GM19240 (cell line): ENCODE data around the gene UBE2J1.
A peak's percentile ranks its signal among the peaks of the same experiment; 100 is the strongest.

ENCODE experiments used
- DNase-seq: peaks from one replicate; pipeline ENCODE4 v3.0.0; 2011; ENCODE audit warnings: low spot score; ENCODE audit not compliant: insufficient read length

Gene UBE2J1

DNA sequence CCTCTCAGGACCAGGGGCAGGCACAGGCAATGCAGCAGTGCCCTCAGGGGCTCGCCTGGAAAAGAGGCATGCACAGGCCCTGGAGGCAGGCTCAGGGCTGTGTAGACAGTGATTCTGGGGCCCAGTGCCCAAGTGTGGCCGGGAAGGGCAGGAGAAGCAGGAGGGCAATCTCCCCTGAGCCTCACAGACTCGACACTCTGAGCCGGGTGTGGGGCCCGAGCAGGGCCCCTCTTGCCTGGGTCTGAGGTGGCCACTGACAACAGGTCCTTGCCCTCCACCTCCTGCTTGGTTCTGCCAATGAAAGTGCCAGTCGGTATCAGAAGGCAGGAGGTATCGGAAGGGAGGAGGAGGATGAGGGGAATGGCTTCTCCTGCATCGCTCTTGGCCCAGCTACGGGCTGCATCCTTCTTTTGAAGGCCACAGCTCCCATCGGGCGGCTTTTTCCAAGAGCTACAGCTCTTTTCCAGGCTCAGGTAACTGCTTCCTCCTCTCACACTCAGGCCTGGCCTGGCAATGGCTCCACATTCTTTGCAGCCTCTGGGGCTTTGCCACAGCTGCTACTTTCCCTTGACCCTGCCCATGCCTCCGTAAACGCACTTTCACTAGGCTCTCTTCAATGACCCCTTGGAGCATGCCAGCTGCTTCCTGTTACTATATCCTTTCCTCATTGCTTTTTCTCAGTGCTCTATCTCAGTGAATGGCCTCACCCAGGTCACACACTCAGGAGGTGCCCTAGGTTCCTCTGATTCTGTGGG, 61.9 kb downstream of the UBE2J1 start:
- no peak for DNase-seq

DNA sequence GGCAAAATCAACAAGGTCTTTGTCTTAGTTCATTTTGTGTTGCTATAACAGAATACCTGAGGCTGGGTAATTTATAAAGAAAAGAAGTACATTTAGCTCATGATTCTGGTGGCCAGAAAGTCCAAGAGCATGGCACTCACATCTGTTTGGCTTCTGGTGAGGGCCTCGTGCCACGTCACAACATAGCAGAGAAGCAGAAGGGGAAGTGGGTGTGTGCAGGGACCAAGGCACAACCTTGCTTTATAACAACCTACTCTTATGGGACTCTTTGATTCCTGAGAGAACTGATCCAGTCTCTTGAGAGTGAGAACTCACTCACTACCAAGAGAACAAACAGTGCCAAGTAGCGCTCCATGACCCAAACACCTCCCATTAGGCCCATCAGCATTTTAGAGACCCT, 62.8 kb downstream of the UBE2J1 start:
- no peak for DNase-seq

DNA sequence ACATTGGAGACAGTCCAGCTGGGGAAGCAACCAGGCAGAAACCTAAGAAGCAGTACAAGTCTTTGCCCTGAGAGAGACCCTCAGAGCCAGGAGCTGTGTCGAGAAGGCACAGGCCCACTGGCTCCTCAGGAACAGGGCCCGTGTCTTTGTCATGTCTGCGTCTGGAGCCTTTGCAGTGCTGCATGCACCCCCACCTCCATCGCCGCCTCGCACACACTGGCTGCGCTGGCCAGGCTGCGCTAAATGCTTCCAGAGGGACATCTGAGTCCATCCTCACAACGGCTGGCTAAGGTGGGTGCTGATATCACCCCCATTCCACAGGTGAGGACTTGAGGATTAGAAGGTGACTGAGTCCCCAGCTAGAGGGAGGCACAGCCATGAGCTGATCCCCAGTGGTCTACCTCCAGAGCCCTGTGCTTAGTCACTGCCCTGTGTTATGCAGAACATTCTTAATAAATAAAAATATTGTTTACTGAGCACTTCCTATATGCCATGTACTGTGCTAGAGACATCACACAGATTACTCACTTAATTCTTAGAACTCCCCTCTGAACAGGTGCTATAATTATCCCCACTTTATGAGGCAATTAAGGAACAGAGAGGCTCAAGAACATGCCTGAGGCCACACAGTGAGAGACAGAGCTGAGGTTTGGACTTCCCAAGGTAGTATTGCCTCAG, 65.0 kb downstream of the UBE2J1 start:
- DNase-seq, result no peak

DNA sequence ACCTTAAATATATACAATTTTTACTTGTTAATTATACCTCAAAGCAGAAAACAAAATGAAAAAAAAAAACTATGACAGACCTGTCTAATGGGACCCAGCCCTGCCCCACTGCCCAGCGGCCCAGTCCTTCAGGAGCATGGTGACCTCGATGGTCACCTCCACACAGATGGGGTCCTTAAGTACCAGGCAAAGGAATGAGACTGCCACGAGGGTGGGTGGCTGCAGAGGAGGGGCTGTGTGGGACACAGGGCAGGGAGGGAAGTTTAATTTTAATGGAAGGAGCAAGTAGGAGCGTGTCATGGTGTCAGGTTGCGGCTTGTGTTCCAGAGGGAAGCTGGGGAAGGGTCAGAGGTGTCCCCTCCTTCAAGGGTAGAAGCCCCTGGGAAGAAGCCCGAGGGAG, 66.0 kb downstream of the UBE2J1 start:
- DNase-seq, result no peak

DNA sequence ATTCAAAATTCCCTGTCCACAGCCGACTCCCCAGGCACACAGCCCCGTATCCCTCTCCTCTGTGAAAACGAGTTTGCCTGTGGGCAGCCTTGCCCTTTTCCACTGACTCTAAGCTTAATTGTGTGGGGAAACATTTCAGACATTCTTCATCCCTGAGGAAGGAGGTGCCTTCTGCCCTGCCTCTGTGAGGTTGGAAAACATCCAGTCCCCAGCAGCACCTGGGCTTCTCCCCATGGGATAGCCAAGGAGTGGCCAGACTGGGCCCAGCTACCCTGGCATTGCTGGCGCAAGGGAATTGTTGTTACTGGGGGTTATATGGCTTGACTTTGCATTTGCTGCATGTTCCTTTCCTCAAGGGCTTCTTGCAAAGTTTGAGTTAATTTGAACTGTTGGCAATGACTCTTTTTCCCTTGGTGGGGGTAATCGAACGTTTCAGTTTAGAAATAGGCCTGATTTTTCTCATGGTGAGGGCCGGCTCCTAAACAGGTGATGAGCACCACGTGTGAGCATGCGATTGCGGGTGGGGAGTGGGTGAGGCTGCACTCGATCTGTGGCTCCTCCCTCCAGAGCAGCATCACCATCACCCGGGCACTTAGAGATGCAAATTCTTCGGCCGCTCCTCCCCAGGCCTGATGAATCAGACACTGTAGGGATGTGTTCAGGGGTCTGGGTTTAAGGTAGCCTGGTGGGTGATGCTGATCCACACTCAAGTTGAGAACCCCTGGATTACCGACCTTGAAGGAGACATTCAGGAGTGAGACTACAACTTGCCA, 67.4 kb downstream of the UBE2J1 start:
- no peak for DNase-seq

DNA sequence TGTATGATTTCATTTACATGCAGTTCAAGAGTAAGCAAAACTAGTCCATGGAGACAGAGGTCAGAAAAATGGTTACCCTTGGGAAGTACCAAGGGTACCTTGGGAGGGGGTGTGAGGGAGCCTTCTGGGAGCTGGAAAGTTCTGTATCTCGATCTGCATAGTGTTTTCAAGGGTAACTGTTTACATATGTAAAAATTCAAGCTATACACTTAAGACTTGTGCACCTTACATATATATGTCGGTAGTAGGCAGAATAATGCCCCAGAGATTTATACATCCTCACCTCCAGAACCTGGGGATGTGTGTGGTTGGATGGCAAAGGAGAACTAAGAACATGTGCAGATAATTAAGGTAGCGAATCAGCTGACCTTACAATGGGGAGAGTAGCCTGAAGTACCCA, 68.4 kb downstream of the UBE2J1 start:
- DNase-seq, result no peak

DNA sequence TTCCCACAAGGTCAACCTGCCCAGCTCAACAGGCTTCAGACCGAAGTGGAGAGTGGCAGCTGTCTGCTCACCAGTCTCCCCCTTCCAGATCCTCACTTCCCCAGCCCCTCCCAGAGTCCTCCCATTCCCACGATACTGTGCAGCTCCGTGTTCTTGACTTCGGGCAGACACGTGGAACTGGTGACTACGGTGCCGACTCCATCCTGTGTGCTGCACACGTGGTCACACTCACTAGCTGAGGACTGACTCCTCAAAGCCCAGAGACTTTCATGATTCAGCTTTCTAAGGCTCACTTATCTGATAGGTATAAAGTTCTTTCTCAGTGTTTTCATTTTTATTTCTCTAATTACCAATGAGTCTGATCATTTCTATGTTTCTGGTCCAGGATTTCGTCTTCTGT, 69.8 kb downstream of the UBE2J1 start:
- DNase-seq, result no peak

DNA sequence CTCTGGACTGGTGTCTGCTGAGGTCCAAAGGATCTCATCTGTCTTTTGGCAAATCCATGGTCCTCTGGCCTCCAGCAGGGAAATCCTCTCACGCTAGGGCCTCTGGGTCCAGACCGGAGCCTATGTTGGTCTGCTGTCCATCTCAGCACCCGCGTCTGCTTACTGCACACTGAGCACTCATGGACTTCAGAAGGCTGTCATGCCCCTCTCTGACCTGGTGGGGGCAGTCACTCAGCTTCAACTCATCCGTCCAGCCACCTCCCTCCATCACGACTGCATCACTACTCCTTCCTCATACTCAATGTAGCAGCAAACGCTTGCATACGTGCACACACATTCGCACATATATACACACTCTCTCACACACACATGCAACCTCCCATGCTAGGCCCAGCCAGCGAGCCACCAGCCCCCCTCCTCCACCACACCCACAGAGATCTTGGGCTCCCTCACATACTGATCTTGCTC, 70.7 kb downstream of the UBE2J1 start:
- peak; percentile 88 for DNase-seq

DNA sequence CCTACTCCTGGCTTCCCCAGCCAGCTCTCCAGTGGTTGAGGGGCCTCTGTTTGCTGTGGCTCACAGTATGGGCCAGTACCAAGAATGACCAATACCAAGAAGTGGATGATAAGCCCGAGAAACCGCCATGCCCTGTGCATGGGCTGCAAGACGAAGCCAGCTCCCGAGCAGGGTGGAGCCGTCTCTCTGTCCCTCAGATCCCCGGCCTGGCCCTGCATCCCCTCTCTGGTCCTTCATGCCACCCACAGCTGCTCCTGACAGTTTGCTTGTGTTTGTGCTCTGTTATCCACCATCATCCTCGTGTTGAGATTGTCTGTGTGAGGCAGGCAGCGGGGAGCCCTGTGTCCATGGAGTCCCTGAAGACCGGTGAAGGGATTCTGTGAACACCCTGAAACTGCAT, 73.6 kb downstream of the UBE2J1 start:
- no peak for DNase-seq
